ENCODE data around the gene CHAC1.

The CHAC1 gene

DNA sequence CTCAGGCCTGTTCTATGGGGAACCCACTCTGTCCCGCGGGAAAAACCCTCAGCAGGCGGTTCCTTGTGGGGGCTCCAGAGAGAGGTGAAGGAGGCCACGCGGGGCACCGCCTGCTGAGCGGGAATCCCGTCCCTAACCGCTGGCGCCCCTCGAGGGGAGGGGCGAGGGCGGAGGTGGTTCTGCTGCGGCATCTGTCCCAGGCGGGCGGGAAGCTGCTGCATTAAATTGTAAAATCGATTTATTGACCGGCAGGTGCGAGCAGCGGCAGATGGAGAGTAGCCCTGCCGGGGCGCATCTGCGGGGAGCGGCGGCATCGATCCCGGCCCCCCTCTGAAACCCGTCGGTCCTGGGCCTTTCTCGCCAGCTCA is 27.8 kb upstream of the CHAC1 start:
- no peak for DNase-seq

DNA sequence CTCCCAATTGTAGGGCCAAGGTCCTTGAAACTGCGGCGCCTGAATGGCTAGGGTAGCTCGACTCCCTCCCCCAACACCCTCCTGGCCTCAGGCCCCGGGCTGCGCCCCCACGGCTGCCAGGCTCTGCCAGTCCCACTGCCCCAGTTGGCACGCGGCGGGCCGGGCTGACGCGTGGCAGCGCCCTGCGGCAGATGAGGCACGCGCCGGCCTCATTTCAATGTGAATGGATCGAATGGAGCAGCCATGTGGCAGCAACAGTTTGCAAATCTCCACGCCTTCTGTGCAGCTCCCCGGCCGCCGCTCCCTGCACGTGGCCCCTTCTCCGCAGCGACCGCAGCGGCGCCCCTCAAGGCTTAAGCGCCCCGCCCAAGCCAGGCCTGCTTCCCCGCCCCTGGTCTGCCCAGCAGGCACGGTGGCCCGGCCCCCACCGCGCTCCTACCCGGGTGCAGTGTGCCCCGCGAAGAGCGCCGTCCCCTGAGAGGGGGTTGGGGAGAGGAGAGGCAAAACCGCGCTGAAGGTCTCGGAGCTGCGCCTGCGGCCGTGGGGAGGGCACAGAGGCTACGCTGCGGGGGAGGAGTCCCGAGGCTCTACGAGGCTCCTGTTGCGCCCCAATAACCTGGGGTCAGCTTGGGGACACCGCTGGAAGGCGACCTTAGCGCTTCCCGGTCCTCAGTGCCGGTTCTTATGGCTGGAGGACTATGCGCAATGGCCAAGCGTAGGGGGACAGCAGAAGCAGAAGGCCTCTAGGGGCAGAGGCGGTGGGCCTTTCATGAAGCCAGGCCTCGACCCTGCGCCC is 27.2 kb upstream of the CHAC1 start:
- peak in 2 of 4 experiments; percentile 29 to 47 for DNase-seq

DNA sequence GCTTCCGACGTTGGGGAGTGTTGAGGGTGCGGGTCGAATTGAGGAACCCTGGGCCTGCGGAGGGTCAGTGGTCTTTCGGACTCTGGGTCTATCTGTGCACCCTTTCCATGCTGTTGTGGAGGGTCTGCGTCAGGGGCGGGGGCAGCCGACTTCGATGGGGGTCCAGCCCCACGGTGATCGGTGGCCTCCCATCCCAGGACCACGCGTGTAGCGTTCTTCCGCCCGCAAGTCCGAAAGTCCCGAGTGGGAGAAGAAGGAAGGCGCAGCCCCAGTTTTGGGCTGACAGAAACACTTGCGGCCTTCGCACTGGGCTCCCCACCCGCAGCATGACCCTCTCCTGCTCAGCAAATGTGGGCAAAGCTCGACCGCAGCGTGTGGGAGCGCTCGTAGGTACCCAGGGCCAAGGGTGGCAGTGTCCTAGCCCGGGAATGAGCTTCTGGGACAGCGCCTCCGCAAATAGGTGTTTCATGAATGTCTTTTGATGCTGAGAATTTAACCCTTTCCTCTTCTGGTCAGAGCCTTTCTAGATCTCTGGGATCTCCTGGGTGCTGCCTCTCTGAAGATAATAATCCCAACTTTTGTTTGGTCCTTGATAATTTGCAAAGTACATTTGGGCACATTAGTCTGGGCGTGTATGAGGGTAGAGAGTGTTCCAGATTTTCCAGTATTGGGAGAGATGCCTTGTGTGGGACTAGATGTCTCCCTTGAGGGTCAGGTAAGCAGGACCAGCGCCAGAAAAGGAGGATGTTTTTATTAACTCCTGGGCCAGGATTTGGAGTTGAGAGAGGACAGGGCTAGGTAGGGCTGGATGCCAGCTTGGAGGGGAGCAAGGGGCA is 26.4 kb upstream of the CHAC1 start:
- DNase-seq, result no peak

DNA sequence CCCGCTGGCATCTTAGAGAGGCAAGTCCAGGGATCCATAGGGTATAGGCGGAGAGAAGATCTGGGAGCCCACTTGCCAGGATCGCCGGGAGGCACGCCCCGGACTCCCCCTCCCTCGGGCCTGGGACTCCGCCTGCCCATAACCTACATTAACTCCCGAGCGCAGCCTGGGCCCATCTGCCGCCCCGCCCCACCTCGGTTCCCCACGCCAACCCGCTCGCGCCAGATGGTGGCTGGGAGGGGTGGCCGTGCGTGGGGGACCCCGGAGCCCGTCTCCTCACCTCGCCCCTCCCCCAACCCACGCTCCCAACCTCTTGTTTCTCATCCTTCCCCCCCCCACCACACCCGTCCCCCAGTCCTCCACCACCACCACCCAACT is 25.8 kb upstream of the CHAC1 start:
- DNase-seq, result no peak

DNA sequence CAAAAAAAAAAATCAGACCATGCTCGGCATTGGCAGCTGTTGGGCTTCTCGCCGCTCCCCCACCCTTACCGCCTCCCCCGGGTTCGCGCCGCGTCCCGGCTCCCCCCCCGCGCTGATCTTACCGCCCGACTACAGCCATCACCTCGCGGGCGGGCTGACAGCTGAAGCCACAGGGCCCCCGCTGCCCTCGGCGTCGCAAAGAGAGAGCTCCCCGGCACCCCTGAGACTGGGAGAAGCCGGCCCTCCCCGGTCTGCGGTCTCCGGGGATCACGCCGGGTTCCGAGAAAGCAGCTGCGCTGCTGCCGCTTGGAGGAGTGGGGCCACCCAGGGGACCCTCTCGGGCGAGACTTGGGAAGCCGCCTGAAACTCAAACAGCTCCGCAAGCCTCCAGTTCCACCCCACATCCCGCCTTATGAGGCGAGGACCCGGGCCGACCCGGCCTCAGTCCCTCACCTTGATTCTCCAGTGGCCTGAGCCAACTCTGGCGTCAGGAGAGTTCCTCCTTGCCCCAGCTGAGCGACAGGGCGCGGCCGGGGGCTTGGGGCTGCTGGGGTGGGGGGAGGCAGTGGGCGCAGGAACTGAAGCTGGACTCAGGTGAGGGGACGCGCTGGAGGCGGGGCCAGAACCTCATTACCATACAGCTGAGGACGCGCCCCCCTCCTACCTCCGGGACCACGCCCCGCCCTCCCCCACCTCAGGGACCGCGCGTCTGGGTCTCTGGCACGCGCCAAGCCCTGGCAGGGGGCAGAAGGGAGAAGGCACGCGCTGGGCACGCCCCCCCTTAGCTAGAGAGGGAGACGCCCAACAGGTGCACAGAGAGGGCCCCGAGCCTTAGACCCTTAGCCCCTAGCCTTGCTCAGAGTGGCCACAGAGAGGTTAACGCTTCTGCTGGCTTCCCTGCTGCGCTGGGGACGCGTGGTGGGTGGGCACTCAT is 25.1 kb upstream of the CHAC1 start:
- peak in 1 of 4 experiments; percentile 30 for DNase-seq

DNA sequence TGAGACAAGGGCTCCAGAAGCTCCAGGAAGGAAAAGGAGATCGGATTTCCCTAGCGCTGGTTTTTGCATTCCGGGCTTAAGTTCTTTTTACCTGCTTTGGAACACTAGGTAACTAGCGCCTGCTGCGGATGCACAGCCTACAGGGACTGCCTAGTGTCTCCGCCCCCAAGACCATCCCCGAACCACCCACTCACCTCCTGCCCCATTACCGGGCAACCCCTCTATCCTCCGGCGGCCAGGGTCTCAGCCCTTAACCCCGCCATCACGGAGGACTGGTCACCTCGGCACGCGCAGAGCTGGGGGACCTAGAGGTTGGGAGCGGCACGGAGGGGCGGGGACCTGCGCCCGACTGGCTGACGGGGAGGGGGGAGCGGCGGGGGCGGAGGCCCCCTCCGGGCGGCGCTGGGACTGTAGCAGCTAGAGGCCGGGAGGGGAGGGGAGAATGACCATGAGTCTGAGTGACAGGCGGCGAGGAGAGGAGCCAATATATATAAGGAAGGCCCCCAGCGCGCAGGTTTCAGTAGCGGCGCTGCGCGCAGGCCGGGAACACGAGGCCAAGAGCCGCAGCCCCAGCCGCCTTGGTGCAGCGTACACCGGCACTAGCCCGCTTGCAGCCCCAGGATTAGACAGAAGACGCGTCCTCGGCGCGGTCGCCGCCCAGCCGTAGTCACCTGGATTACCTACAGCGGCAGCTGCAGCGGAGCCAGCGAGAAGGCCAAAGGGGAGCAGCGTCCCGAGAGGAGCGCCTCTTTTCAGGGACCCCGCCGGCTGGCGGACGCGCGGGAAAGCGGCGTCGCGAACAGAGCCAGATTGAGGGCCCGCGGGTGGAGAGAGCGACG is 24.2 kb upstream of the CHAC1 start, which contains the start of gene DLL4:
DLL4 (plus strand) TSS at position 520 of the 839 bp plus-strand sequence. CDS start 329 bp downstream, outside the sequence.
- DNase-seq, result peak in 2 of 4 experiments; percentile 50 to 55

DNA sequence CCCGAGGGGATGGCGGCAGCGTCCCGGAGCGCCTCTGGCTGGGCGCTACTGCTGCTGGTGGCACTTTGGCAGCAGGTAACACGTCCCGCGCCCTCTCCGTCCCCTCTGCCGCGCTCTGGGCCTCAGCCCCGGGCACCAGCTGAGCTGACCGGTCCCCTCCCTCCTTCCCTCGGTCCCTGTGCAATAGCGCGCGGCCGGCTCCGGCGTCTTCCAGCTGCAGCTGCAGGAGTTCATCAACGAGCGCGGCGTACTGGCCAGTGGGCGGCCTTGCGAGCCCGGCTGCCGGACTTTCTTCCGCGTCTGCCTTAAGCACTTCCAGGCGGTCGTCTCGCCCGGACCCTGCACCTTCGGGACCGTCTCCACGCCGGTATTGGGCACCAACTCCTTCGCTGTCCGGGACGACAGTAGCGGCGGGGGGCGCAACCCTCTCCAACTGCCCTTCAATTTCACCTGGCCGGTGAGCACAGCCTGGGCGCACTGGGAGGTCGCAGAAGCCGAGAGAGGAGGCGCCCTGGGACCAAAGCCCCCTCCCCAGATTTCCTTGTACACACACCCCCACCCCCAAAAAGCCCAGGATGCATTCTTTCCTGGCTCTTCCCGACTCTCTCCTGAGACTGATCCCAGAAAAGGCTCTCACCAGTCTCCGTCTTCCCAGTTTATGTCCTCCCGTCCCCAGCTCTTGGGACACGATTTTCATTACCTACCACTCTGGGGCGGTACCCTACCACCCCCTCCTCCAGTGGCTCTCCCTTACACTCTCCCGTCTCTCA is 23.4 kb upstream of the CHAC1 start:
- DNase-seq, result peak; percentile 53 to 83 (median 74)

DNA sequence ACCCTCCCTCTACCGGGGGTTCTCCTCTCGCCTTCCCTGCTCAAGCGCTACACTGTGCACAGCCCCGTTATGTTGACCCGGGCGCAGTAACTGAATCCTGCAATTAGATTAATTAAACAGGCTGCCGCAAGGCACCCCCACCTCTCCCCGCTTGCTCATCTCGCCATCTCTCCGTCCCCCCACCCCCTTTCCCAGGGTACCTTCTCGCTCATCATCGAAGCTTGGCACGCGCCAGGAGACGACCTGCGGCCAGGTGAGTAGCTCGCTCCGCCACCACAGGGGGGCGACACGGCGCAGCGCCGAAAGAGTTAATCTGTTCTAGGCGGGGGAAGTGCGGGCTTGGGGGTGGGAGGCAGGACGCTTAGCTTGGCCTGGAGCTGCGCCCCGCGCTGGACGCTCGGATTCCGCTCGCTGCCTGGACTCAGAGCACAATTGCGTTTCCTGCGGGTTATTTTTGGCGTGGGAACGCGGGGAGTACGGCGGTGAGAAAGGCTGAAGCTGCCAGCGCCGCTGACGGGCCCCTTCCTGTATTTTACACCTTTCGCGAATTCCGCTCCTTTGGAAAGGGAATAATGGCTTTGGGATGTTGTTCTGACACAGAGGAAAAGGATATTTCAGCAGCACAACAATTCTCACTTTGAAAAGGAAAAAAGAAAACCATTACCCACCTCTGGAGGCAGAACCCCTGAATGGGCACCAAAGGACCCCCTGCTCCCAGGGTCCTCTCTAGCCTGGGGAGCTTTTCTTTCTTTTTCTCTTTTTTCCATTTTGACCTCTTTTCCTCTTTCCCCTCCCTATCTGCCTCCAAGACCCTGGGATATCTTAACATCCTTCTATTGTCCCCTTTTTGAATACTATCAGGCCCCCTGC is 22.6 kb upstream of the CHAC1 start:
- DNase-seq, result peak in 1 of 4 experiments; percentile 34

DNA sequence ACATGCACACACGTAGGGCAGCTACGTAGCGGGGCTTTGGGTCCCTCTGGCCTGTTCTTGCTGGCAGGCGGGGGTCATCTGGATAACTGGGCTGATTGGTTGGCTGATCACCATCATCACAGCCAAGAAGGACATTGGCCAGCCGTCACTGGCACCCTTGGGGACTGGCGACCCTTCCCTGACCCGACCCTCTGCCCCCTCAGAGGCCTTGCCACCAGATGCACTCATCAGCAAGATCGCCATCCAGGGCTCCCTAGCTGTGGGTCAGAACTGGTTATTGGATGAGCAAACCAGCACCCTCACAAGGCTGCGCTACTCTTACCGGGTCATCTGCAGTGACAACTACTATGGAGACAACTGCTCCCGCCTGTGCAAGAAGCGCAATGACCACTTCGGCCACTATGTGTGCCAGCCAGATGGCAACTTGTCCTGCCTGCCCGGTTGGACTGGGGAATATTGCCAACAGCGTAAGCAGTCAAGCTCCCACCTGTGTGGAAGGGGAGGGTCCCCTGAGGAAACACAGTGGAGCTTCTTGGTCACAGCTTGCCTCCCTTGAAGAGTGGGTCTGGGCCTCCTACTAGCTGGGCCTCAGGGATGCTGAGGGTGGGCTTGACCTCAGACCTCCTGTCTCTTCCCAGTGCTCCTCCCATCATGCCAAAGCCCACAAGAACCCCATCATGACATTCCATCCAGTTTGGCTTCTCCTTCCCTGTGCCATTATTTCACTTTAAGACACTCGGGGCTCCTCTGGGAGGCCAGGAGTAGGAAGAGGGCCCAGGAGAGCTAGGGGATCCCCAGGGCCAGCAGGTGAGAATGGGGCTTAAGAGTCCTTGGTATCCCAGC is 21.8 kb upstream of the CHAC1 start:
- DNase-seq, result no peak

DNA sequence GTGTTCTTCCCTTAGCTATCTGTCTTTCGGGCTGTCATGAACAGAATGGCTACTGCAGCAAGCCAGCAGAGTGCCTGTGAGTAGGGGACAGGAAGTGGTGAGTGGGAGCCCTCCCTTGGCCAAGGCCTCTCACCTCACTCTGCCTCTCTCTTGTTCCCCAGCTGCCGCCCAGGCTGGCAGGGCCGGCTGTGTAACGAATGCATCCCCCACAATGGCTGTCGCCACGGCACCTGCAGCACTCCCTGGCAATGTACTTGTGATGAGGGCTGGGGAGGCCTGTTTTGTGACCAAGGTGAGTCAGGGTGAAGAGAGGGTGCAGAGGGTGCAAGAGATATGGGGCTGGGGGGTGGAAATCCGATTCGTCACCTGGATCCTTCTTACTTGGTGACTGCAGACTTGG is 21.1 kb upstream of the CHAC1 start:
- no peak for DNase-seq

DNA sequence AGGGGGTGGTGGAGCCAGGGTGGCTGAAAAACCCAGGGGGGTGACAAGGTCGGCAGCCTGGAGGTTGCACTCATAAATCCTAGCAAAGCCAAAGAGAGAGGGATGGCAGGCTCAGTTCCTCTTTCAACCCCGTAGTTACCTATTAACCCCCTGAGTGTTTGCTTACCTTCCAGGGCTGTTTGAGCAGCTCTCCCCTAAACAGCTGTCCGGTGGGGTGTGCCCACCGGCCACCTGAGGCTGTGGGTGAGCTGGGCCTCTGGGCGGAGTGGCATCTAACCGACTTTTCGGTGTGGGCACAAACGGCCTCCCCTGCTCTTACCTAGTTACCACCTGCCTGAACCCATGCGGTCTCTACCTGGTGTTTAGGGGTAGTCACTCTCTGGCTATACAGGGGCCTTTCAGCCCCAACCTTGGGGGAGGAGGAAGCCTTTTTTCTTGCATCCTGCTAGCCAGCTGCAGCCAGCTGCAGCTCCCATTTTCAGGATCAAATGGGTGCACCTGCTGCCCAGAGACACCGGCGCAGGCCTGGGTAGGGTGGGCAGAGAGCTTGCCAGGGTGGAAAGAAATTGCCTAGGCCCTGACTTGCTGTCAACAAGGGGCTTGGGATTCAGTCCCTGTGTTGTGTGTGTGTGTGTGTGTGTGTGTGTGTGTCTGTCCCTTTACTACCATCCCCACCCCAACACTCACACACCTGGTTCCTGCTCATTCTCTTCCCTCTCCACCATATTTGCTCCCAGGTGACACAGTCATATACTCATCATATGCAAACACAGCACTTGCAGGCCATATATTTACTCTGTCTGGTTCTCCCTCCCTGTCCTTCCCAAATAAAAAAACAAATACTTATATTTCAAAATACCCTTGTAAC is 20.4 kb upstream of the CHAC1 start:
- DNase-seq, result no peak

DNA sequence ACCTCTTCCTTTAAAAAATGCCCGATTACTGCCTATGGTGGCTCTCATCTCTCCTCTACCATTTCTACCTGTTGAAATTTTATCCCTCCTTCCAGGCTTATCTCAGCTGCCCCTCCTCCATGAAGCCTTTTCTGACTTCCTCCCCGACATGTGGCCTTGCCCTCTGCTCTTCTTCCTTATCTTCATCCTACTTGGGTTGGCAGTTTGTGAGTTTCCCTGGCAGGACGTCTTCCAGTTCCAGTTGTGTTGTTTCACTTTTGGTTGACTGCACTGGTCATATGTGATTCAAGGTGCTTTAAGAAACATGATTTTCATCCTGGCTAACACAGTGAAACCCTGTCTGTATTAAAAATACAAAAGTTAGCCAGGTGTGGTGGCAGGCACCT is 19.8 kb upstream of the CHAC1 start:
- DNase-seq, result peak in 3 of 4 experiments; percentile 28 to 48 (median 47)

DNA sequence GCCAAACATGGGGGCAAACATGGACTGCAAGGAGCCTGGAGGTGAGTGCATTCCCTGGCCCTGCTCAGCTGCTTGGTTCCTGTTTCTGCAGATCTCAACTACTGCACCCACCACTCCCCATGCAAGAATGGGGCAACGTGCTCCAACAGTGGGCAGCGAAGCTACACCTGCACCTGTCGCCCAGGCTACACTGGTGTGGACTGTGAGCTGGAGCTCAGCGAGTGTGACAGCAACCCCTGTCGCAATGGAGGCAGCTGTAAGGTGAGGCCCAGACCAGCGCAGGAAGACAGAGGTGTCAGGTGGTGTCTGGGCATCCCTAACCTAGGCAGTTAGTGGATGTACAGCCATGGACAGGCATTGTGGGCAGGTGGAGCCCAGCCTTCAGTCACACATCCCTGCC is 18.8 kb upstream of the CHAC1 start:
- DNase-seq, result no peak

DNA sequence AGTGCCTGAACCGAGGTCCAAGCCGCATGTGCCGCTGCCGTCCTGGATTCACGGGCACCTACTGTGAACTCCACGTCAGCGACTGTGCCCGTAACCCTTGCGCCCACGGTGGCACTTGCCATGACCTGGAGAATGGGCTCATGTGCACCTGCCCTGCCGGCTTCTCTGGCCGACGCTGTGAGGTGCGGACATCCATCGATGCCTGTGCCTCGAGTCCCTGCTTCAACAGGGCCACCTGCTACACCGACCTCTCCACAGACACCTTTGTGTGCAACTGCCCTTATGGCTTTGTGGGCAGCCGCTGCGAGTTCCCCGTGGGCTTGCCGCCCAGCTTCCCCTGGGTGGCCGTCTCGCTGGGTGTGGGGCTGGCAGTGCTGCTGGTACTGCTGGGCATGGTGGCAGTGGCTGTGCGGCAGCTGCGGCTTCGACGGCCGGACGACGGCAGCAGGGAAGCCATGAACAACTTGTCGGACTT is 17.0 kb upstream of the CHAC1 start:
- no peak for DNase-seq

DNA sequence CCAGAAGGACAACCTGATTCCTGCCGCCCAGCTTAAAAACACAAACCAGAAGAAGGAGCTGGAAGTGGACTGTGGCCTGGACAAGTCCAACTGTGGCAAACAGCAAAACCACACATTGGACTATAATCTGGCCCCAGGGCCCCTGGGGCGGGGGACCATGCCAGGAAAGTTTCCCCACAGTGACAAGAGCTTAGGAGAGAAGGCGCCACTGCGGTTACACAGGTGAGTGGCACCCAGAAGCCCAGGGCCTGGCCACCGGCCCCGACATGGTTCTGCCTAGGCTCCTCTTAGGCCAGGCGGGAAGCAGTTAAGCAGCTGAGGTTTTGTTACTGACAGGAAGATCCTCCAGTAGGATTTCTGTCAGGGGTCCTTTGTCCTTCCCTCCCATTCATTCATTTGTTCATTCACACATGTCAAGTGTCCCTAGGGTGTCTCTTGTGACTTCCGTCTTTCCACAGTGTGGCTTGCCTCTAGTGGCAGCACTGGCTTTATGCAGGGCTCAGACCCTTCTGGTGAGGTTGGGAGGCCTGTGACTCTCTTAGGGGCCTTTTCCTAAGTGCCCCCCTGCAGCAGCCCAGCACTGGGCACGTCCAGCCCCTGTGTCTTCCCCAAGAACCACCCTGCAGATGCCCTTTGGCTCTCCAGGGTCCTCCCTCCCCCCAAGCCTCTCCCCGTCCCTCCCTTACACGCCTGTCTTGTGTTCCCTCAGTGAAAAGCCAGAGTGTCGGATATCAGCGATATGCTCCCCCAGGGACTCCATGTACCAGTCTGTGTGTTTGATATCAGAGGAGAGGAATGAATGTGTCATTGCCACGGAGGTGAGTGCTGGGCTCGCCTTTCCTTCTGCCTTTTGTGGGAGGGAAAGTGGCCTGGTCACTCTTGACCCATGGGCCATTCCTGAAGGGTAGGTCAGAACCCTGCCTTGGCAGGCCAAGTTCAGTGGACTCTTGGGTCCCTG is 16.3 kb upstream of the CHAC1 start:
- DNase-seq, result no peak

DNA sequence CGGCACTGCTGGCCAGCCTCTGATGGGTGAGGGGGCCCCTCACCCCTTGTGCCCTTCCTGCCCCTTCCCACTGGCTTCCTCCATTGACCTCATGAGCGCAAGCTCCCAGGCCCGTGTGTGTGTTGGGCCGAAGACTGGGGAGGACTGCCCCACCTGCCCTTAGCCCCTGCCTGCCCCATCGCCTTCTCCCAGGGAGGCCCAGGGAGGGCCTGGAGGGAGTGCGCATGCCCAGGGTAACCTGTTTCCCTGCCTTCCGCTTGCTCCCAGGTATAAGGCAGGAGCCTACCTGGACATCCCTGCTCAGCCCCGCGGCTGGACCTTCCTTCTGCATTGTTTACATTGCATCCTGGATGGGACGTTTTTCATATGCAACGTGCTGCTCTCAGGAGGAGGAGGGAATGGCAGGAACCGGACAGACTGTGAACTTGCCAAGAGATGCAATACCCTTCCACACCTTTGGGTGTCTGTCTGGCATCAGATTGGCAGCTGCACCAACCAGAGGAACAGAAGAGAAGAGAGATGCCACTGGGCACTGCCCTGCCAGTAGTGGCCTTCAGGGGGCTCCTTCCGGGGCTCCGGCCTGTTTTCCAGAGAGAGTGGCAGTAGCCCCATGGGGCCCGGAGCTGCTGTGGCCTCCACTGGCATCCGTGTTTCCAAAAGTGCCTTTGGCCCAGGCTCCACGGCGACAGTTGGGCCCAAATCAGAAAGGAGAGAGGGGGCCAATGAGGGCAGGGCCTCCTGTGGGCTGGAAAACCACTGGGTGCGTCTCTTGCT is 15.3 kb upstream of the CHAC1 start:
- DNase-seq, result no peak
